ENCODE measurements around the gene KRTAP3-2.

DNA sequence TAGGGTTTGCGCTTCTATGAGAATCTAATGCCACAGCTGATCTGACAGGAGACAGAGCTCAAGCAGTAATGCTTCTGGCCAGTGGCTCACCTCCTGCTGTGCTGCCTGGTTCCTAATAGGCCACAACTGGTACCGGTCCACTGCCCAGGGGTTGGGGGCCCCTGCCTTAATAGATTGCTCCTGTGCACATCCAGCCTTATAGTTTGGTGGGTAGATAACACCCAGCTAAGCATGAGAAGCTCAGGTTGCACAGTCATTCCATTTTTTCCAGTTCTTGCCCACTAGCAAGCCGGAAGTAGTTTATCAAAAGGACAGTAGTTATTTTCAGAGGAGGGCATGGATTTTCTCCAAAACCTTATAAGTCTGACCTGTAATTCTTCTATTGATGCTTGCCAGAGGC lies 19.7 kb upstream of the KRTAP3-2 start:
- TF ChIP-seq, protein P1, sequence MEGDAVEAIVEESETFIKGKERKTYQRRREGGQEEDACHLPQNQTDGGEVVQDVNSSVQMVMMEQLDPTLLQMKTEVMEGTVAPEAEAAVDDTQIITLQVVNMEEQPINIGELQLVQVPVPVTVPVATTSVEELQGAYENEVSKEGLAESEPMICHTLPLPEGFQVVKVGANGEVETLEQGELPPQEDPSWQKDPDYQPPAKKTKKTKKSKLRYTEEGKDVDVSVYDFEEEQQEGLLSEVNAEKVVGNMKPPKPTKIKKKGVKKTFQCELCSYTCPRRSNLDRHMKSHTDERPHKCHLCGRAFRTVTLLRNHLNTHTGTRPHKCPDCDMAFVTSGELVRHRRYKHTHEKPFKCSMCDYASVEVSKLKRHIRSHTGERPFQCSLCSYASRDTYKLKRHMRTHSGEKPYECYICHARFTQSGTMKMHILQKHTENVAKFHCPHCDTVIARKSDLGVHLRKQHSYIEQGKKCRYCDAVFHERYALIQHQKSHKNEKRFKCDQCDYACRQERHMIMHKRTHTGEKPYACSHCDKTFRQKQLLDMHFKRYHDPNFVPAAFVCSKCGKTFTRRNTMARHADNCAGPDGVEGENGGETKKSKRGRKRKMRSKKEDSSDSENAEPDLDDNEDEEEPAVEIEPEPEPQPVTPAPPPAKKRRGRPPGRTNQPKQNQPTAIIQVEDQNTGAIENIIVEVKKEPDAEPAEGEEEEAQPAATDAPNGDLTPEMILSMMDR (IDR thresholded peaks at IDR 0.05), result no peak
- TF ChIP-seq POLR2A (IDR thresholded peaks at IDR 0.05), result no peak

Data from heart left ventricle (tissue), 13 donors.